Sigmoid colon (tissue), 7 donors: ENCODE measurements around the gene RBM5. TPM values are rescaled to one million over a fixed set of nuclear protein-coding genes. Genes with fewer than 3 reads are reported as not detected.
A peak's percentile ranks its signal among the peaks of the same experiment; 100 is the strongest.

Source experiments
- DNase-seq: peaks from one replicate; pipeline ENCODE4 v3.0.0-alpha.2; 2019
- H3K27ac ChIP-seq, 4 donors: fragments of 200-600 bp; sonication (generic); one replicate each; pipeline ENCODE4 v1.5.1; 2016 to 2019; ENCODE audit warnings: mild to moderate bottlenecking in 1 of 4
- H3K27me3 ChIP-seq, 3 donors: fragments of 200-600 bp; sonication (generic); one replicate each; pipeline ENCODE4 v1.5.1; 2019; ENCODE audit warnings: mild to moderate bottlenecking in 1 of 3
- H3K36me3 ChIP-seq, 4 donors: fragments of 200-600 bp; sonication (generic); one replicate each; pipeline ENCODE4 v1.5.1; 2016 to 2019
- H3K4me1 ChIP-seq, 4 donors: fragments of 200-600 bp; sonication (generic); one replicate each; pipeline ENCODE4 v1.5.1; 2017 to 2019
- H3K4me3 ChIP-seq, 4 donors: fragments of 200-600 bp; sonication (generic); one replicate each; pipeline ENCODE4 v1.5.1; 2017 to 2019; ENCODE audit warnings: mild to moderate bottlenecking in 2 of 4, moderate library complexity in 1 of 4
- H3K9me3 ChIP-seq, 4 donors: fragments of 200-600 bp in 3 of 4; sonication (generic) in 3 of 4; one replicate each; pipeline versions ENCODE4 v1.5.1 to v1.6.1; 2013 to 2019
- EP300 ChIP-seq, 4 donors: sonication (generic); formaldehyde crosslinking; IDR thresholded peaks; one replicate each; pipeline ENCODE4 v1.6.1; 2017; ENCODE audit warnings: antibody characterized with exemption in 4 of 4
- POLR2A ChIP-seq, 2 donors: fragments of 450-650 bp; IDR thresholded peaks; one replicate each; pipeline ENCODE4 v1.6.1; 2016; ENCODE audit warnings: antibody characterized with exemption in 2 of 2, mild to moderate bottlenecking in 2 of 2, moderate library complexity in 2 of 2
- POLR2AphosphoS5 ChIP-seq, 4 donors: sonication (generic); formaldehyde crosslinking; IDR thresholded peaks; one replicate each; pipeline ENCODE4 v1.6.1; 2017; ENCODE audit warnings: antibody characterized with exemption in 4 of 4
- WGBS, 2 donors: extraction: QIAGEN DNeasy Blood & Tissue Kit; methylation state at CpG; one replicate each; pipeline ENCODE4 v1.1.7; 2013; 5-methylcytosine and 5-hydroxymethylcytosine counted together
- intact Hi-C: fragments of 100-400 bp; cut with DNase I; formaldehyde crosslinking; loops from one replicate; pipeline ENCODE4 v1.15.1; 2023
- polyA plus RNA-seq, 3 donors: library from polyadenylated mRNA; stranded (reverse); fragments of 200-250 nt; gene quantifications; one replicate each; pipeline ENCODE4 v1.2.3, GENCODE V29; 2013
- total RNA-seq, 4 donors: library from RNA; depleted of rRNA; stranded (reverse); fragments of >200 nt; gene quantifications; one replicate each; pipeline ENCODE4 v1.1.0, GENCODE V29; 2016
- TF ChIP-seq, protein P1 (sequence below), 4 experiments: fragments of 450-650 bp in 3 of 4; fragments of 200-600 bp in 1 of 4; IDR thresholded peaks; one replicate each; pipeline ENCODE4 v1.5.1; 2016 to 2019; ENCODE audit warnings: antibody characterized with exemption in 4 of 4, mild to moderate bottlenecking in 3 of 4, moderate library complexity in 2 of 4
- donor health status: healthy with polysubstance abuse.
- donor health status: Bipolar disorder and iron deficiency.
- donor health status: healthy.

Gene RBM5
- total and polyA plus RNA-seq, 7 donors: 19.4 to 294 (median 149) TPM

DNA sequence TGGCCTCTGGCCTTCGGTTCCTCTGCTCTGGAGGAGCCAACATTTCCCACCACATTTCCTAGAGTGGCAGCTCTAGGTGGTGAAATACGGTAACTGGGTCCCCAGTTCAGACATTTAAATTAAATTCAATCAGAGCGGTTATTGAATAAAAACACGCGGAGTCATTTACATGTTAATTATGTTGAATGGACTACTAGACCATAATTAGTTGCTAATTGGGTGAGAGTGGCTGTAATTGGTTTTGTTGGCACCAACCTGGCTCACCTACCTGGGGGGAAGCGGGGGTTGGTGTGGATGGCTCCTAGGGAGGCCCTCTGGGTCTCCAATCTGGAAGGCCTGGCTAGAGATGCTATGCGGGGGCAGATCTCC is 79.1 kb downstream of the RBM5 start:
- 90% methylated on average over 7 of the region's 7 CpGs for WGBS, 2 donors
- Histone ChIP-seq H3K36me3 (no peaks in the 10 kb centered on the region), H3K9me3 (no peaks in the 10 kb centered on the region), H3K27ac (peak overlapping the region; percentile 86 to 91 (median 88)), H3K27me3 (no peaks in the 10 kb centered on the region), H3K4me3 (no peak overlapping the region), H3K4me1 (peaks cover 0 to 76% (median 69%) of the 10 kb centered on the region in 4 donors)
- TF ChIP-seq POLR2A (IDR thresholded peaks at IDR 0.05): no peak
- TF ChIP-seq POLR2AphosphoS5 (IDR thresholded peaks at IDR 0.05): no peak
- no peak for TF ChIP-seq EP300 (IDR thresholded peaks at IDR 0.05)
- TF ChIP-seq, protein P1, sequence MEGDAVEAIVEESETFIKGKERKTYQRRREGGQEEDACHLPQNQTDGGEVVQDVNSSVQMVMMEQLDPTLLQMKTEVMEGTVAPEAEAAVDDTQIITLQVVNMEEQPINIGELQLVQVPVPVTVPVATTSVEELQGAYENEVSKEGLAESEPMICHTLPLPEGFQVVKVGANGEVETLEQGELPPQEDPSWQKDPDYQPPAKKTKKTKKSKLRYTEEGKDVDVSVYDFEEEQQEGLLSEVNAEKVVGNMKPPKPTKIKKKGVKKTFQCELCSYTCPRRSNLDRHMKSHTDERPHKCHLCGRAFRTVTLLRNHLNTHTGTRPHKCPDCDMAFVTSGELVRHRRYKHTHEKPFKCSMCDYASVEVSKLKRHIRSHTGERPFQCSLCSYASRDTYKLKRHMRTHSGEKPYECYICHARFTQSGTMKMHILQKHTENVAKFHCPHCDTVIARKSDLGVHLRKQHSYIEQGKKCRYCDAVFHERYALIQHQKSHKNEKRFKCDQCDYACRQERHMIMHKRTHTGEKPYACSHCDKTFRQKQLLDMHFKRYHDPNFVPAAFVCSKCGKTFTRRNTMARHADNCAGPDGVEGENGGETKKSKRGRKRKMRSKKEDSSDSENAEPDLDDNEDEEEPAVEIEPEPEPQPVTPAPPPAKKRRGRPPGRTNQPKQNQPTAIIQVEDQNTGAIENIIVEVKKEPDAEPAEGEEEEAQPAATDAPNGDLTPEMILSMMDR (IDR thresholded peaks at IDR 0.05): no peak
- intact Hi-C loops: no loop called here
- no peak for DNase-seq

DNA sequence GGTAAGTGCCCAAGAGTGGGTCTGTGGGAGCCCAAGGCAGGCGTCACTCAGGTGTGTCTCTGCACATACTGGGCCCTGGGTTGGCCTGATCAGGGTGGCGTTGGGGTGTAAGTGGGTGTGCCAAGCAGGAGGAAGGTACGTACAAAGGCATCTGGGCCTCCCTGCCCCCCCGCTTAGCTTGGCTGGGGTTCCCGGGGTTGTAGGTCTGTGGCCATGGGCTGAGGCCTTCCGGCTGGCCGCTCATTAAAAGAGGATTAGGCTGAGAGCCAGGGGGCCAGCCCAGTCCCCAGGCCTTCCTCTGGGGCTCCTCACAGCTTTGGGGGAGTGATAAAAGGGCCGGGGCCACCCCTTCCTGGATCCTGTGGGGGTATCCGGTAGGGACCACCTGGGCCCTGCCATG is 79.7 kb downstream of the RBM5 start:
- TF ChIP-seq, protein P1 (IDR thresholded peaks at IDR 0.05): no peak
- TF ChIP-seq POLR2AphosphoS5 (IDR thresholded peaks at IDR 0.05) (no peak), EP300 (IDR thresholded peaks at IDR 0.05) (no peak)
- Histone ChIP-seq H3K4me3 (no peak overlapping the region), H3K36me3 (no peaks in the 10 kb centered on the region), H3K9me3 (no peaks in the 10 kb centered on the region), H3K27me3 (no peaks in the 10 kb centered on the region), H3K27ac (peak overlapping the region; percentile 86 to 91 (median 88)), H3K4me1 (peaks cover 0 to 73% (median 63%) of the 10 kb centered on the region in 4 donors)
- no peak for DNase-seq
- WGBS, 2 donors: 58 to 69% methylated on average over 9 of the region's 9 CpGs
- intact Hi-C loops: no loop called here

Other genes starting within 250 kb of the RBM5 start
- gene TRAIP, start 232.4 kb upstream of the RBM5 start, total RNA-seq: 1 to 10 TPM in 3 of 4 donors, under 1 TPM in 1; 0.54 to 1.8 (median 1.6) TPM
- gene TRAIP, start 232.4 kb upstream of the RBM5 start, polyA plus RNA-seq: 1 to 10 TPM; 1.2 to 7.1 (median 1.4) TPM
- not detected for gene CAMKV, start 219.0 kb upstream of the RBM5 start, total RNA-seq
- under 1 TPM in 1 of 3 donors, not detected in 2; 0.12 TPM for gene CAMKV, start 219.0 kb upstream of the RBM5 start, polyA plus RNA-seq
- gene MST1R, start 185.0 kb upstream of the RBM5 start, total RNA-seq: 1 to 10 TPM; 1.2 to 4.2 (median 2.1) TPM
- gene MST1R, start 185.0 kb upstream of the RBM5 start, polyA plus RNA-seq: 100 to 1,000 TPM in 1 of 3 donors, 10 to 100 TPM in 2; 15.7 to 106 (median 24.0) TPM
- 10 to 100 TPM; 10.4 to 16.3 (median 12.5) TPM for gene MON1A, start 159.1 kb upstream of the RBM5 start, total RNA-seq
- 10 to 100 TPM in 1 of 3 donors, 1 to 10 TPM in 2; 5.4 to 10.3 (median 7.9) TPM for gene MON1A, start 159.1 kb upstream of the RBM5 start, polyA plus RNA-seq
- gene RBM6, start 148.8 kb upstream of the RBM5 start, total RNA-seq: 100 to 1,000 TPM in 1 of 4 donors, 10 to 100 TPM in 3; 61.0 to 215 (median 93.6) TPM
- gene RBM6, start 148.8 kb upstream of the RBM5 start, polyA plus RNA-seq: 10 to 100 TPM; 13.6 to 78.0 (median 21.6) TPM
- gene SEMA3F, start 66.4 kb downstream of the RBM5 start, total RNA-seq: 10 to 100 TPM in 1 of 4 donors, 1 to 10 TPM in 3; 5.1 to 11.4 (median 8.0) TPM
- gene SEMA3F, start 66.4 kb downstream of the RBM5 start, polyA plus RNA-seq: 10 to 100 TPM in 1 of 3 donors, 1 to 10 TPM in 1, under 1 TPM in 1; 0.60 to 12.3 (median 1.2) TPM
- gene GNAT1, start 102.7 kb downstream of the RBM5 start, total RNA-seq: not detected
- gene GNAT1, start 102.7 kb downstream of the RBM5 start, polyA plus RNA-seq: under 1 TPM in 1 of 3 donors, not detected in 2; 0.06 TPM
- gene SLC38A3, start 116.4 kb downstream of the RBM5 start, total RNA-seq: under 1 TPM in 1 of 4 donors, not detected in 3; 0.28 TPM
- under 1 TPM in 1 of 3 donors, not detected in 2; 0.07 TPM for gene SLC38A3, start 116.4 kb downstream of the RBM5 start, polyA plus RNA-seq
- gene GNAI2, start 147.3 kb downstream of the RBM5 start, total RNA-seq: 100 to 1,000 TPM; 149 to 171 (median 163) TPM
- gene GNAI2, start 147.3 kb downstream of the RBM5 start, polyA plus RNA-seq: 100 to 1,000 TPM in 1 of 3 donors, 10 to 100 TPM in 2; 43.9 to 125 (median 64.3) TPM
- gene SEMA3B, start 180.2 kb downstream of the RBM5 start, total RNA-seq: 10 to 100 TPM in 3 of 4 donors, 1 to 10 TPM in 1; 7.9 to 54.6 (median 25.0) TPM
- gene SEMA3B, start 180.2 kb downstream of the RBM5 start, polyA plus RNA-seq: 10 to 100 TPM; 12.0 to 39.2 (median 15.3) TPM
- not detected for gene LSMEM2, start 190.2 kb downstream of the RBM5 start, total RNA-seq
- under 1 TPM in 2 of 3 donors, not detected in 1; 0.13 to 0.46 TPM for gene LSMEM2, start 190.2 kb downstream of the RBM5 start, polyA plus RNA-seq
- gene IFRD2, start 203.5 kb downstream of the RBM5 start, total RNA-seq: 10 to 100 TPM; 46.7 to 59.1 (median 52.7) TPM
- 10 to 100 TPM; 24.5 to 73.1 (median 31.2) TPM for gene IFRD2, start 203.5 kb downstream of the RBM5 start, polyA plus RNA-seq
- 1 to 10 TPM; 2.1 to 8.3 (median 3.4) TPM for gene HYAL3, start 210.5 kb downstream of the RBM5 start, total RNA-seq
- 1 to 10 TPM in 2 of 3 donors, under 1 TPM in 1; 0.60 to 4.4 (median 2.8) TPM for gene HYAL3, start 210.5 kb downstream of the RBM5 start, polyA plus RNA-seq
- gene NAA80, start 210.5 kb downstream of the RBM5 start, total RNA-seq: 1 to 10 TPM; 3.6 to 9.4 (median 7.6) TPM
- gene NAA80, start 210.5 kb downstream of the RBM5 start, polyA plus RNA-seq: 1 to 10 TPM; 3.5 to 9.5 (median 4.2) TPM
- 1 to 10 TPM; 3.5 to 7.2 (median 4.2) TPM for gene HYAL1, start 214.7 kb downstream of the RBM5 start, total RNA-seq
- gene HYAL1, start 214.7 kb downstream of the RBM5 start, polyA plus RNA-seq: 10 to 100 TPM in 1 of 3 donors, 1 to 10 TPM in 2; 2.4 to 15.1 (median 9.5) TPM
- gene HYAL2, start 233.8 kb downstream of the RBM5 start, total RNA-seq: 10 to 100 TPM; 41.6 to 62.6 (median 49.4) TPM
- 10 to 100 TPM in 2 of 3 donors, 1 to 10 TPM in 1; 8.6 to 45.8 (median 13.8) TPM for gene HYAL2, start 233.8 kb downstream of the RBM5 start, polyA plus RNA-seq
- 10 to 100 TPM; 23.2 to 54.7 (median 38.0) TPM for gene TUSC2, start 239.3 kb downstream of the RBM5 start, total RNA-seq
- 10 to 100 TPM; 28.7 to 37.1 (median 33.0) TPM for gene TUSC2, start 239.3 kb downstream of the RBM5 start, polyA plus RNA-seq